Body of pancreas (tissue), 4 donors: ENCODE data around the gene ALPL. TPM values are rescaled to one million over a fixed set of nuclear protein-coding genes. Genes with fewer than 3 reads are reported as not detected.

Experiments
- ATAC-seq: fragments of 150-250 bp; one replicate; pipeline ENCODE4 v1.9.1; 2016
- DNase-seq, 4 donors: peaks; one replicate each; pipeline ENCODE4 v3.0.0-alpha.2; 2019
- H3K27ac ChIP-seq, 4 donors: fragments of 200-600 bp; sonication (generic); 1 replicate in 3 of 4; 2 replicates in 1 of 4; pipeline versions ENCODE4 v1.5.1 to v1.6.1; 2016 to 2019; ENCODE audit warnings: mild to moderate bottlenecking in 1 of 4, mixed read lengths in 1 of 4, moderate library complexity in 1 of 4
- H3K27me3 ChIP-seq, 2 donors: fragments of 200-600 bp; sonication (generic); one replicate each; pipeline ENCODE4 v1.6.0; 2016; ENCODE audit warnings: mild to moderate bottlenecking in 1 of 2
- H3K36me3 ChIP-seq, 2 donors: fragments of 200-600 bp; sonication (generic); replicated peaks in 1 of 2; 2 replicates each; pipeline ENCODE4 v1.5.1; 2016; ENCODE audit warnings: low read depth in 2 of 2; ENCODE audit not compliant: insufficient read depth in 1 of 2
- H3K4me1 ChIP-seq: fragments of 200-600 bp; sonication (generic); one replicate; pipeline ENCODE4 v1.6.0; 2016
- H3K4me3 ChIP-seq, 2 donors: fragments of 200-600 bp; sonication (generic); 1 replicate in 1 of 2; 2 replicates in 1 of 2; pipeline ENCODE4 v1.5.1; 2016 to 2019
- H3K9me3 ChIP-seq, 3 donors: fragments of 200-600 bp; sonication (generic); 1 replicate in 2 of 3; 2 replicates in 1 of 3; pipeline ENCODE4 v1.5.1; 2016
- POLR2A ChIP-seq, 3 donors: fragments of 450-650 bp; IDR thresholded peaks; one replicate each; pipeline ENCODE4 v1.6.1; 2016; ENCODE audit warnings: antibody characterized with exemption in 3 of 3, mild to moderate bottlenecking in 2 of 3
- WGBS, 2 donors: methylation state at CpG; one replicate each; pipeline ENCODE4 v1.1.5; 2017; 5-methylcytosine and 5-hydroxymethylcytosine counted together
- intact Hi-C: fragments of 100-400 bp; cut with DNase I; formaldehyde crosslinking; loops from one replicate; pipeline ENCODE4 v1.15.1; 2023
- total RNA-seq, 2 donors: library from RNA; depleted of rRNA; stranded (reverse); fragments of >200 nt; gene quantifications; one replicate each; pipeline ENCODE4 v1.1.0, GENCODE V29; 2016
- TF ChIP-seq, protein P1 (sequence below), 7 experiments: fragments of 450-650 bp in 4 of 7; fragments of 200-600 bp in 3 of 7; sonication (generic) in 3 of 7; IDR thresholded peaks; one replicate each; pipeline ENCODE4 v1.5.1; 2016 to 2019; ENCODE audit warnings: antibody characterized with exemption in 7 of 7

ALPL gene
- total RNA-seq, 2 donors from 2014 or later, result 3.4 to 10.9 TPM

GRCh38 chr1:21585037-21585436 is 75.8 kb downstream of the ALPL start:
- no peaks in the 10 kb centered on the region for H3K9me3 ChIP-seq
- no peak overlapping the region for H3K4me3 ChIP-seq
- no peaks in the 10 kb centered on the region for H3K27me3 ChIP-seq
- intact Hi-C loops, result no loop called here
- WGBS, 2 donors, result 77 to 78% methylated on average over 9 of the region's 9 CpGs
- no peaks in the 10 kb centered on the region for H3K36me3 ChIP-seq
- H3K27ac ChIP-seq, result peak overlapping the region in 1 of 4 donors; percentile 3
- DNase-seq (no peak), ATAC-seq (no peak)
- TF ChIP-seq POLR2A (IDR thresholded peaks at IDR 0.05), result no peak
- TF ChIP-seq, protein P1, sequence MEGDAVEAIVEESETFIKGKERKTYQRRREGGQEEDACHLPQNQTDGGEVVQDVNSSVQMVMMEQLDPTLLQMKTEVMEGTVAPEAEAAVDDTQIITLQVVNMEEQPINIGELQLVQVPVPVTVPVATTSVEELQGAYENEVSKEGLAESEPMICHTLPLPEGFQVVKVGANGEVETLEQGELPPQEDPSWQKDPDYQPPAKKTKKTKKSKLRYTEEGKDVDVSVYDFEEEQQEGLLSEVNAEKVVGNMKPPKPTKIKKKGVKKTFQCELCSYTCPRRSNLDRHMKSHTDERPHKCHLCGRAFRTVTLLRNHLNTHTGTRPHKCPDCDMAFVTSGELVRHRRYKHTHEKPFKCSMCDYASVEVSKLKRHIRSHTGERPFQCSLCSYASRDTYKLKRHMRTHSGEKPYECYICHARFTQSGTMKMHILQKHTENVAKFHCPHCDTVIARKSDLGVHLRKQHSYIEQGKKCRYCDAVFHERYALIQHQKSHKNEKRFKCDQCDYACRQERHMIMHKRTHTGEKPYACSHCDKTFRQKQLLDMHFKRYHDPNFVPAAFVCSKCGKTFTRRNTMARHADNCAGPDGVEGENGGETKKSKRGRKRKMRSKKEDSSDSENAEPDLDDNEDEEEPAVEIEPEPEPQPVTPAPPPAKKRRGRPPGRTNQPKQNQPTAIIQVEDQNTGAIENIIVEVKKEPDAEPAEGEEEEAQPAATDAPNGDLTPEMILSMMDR (IDR thresholded peaks at IDR 0.05), result no peak
- H3K4me1 ChIP-seq, result peaks cover 13% of the 10 kb centered on the region

- Histone ChIP-seq H3K36me3 (no peaks in the 10 kb centered on the region), H3K27me3 (no peaks in the 10 kb centered on the region), H3K27ac (no peak overlapping the region), H3K9me3 (no peaks in the 10 kb centered on the region), H3K4me3 (no peak overlapping the region), H3K4me1 (peaks cover 25% of the 10 kb centered on the region)
- ATAC-seq (no peak), DNase-seq (no peak)
- TF ChIP-seq POLR2A (IDR thresholded peaks at IDR 0.05), result no peak
- TF ChIP-seq, protein P1 (IDR thresholded peaks at IDR 0.05), result no peak
- intact Hi-C loops, result no loop called here
- 65 to 93% methylated on average over 6 to 12 of the region's 12 CpGs for WGBS, 2 donors
These were observed 77.0 kb downstream of the ALPL start for GRCh38 chr1:21586222-21586621.

DNA sequence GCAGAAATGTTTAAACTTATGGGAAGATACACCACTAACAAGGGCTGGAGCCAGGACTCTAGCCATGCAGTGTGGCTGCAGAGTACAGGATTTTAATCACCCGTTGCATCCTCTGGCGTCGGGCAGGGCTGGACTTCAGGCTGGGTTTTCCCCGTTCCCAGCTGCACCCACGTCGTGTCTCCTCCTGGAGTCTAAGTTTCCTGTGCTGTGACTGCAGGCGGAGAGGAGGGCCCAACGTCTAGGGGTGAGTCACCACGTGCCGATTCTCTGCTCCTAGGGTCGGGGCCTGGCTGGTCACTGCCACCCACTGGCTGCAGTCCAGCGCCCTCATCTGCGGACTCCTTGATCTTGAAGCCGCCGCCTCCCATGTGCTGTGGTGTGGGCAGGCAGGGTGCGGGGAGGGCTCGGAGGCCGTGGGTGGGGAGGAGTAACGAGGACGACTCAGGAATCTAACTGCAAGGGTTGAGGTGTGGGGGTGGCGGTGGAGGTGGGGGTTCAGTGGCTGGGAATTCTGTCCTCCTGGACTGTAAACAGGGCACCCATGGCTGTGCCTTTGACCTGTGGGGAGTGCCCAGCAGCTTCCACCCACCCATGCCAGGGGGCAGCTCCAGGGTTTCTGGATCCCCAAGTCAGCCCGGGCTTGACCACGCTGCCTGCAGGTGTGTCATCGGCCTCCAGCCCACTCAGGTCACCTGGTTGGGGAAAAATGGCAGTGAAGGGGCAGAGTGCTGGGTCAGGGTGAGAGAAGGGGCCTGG is 77.8 kb downstream of the ALPL start:
- 46 to 53% methylated on average over 8 to 24 of the region's 24 CpGs for WGBS, 2 donors
- Histone ChIP-seq H3K27me3 (no peaks in the 10 kb centered on the region), H3K4me1 (peaks cover 26% of the 10 kb centered on the region), H3K9me3 (no peaks in the 10 kb centered on the region), H3K4me3 (no peak overlapping the region), H3K36me3 (no peaks in the 10 kb centered on the region), H3K27ac (peak overlapping the region in 1 of 4 donors; percentile 5)
- peak; percentile 73 for ATAC-seq
- intact Hi-C loops, result no loop called here
- peak; percentile 49 to 85 (median 64) for DNase-seq
- TF ChIP-seq, protein P1 (IDR thresholded peaks at IDR 0.05), result peak in 1 of 7 experiments; percentile 7
- TF ChIP-seq POLR2A (IDR thresholded peaks at IDR 0.05), result no peak

DNA sequence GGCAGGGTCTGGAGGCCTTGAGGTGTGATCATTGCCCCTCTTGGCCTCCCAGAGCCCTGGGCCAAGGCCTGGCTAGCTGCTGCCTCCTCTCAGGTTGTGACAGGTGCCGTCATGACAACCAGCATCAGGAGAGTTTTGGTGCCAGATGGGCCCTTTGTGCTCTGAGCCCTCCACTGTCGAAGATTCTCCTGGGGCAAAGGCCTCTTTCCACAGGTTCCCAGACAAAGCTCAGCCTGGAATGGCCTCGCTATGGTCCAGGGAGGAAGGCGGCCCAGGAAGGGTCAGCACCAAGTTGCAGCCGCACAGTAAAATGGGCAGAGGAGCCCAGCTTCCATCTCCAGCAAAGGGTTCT is 78.4 kb downstream of the ALPL start:
- no peak for TF ChIP-seq POLR2A (IDR thresholded peaks at IDR 0.05)
- TF ChIP-seq, protein P1 (IDR thresholded peaks at IDR 0.05), result no peak
- Histone ChIP-seq H3K9me3 (no peaks in the 10 kb centered on the region), H3K27ac (no peak overlapping the region), H3K4me1 (peaks cover 26% of the 10 kb centered on the region), H3K4me3 (no peak overlapping the region), H3K36me3 (no peaks in the 10 kb centered on the region), H3K27me3 (no peaks in the 10 kb centered on the region)
- ATAC-seq, result no peak
- 87% methylated on average over 5 of the region's 5 CpGs; no CpG with 5 or more reads in 1 of the 2 donors for WGBS, 2 donors
- intact Hi-C loops, result no loop called here
- DNase-seq, result no peak

DNA sequence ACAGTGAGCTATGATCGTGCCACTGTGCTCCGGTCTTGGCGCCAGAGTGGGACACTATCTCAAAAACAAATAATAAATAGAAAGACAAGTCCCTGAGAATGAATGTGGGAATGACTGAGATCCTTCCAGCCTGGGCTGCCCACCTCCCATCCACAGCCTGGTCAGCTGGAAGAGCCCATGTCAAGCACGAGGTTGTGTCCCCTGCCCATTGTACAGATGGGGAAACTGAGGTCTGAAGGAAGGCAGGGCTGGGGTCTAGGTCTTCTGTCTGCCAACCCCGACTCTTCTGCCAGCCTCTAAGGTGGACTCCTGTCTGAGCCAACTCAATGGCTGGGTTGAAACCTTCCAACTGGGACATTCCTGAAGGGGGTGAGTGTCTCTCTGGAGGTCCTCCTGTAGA is 80.4 kb downstream of the ALPL start:
- no peaks in the 10 kb centered on the region for H3K9me3 ChIP-seq
- no peaks in the 10 kb centered on the region for H3K36me3 ChIP-seq
- intact Hi-C loops, result no loop called here
- 66 to 71% methylated on average over 5 of the region's 5 CpGs for WGBS, 2 donors
- ATAC-seq (no peak), DNase-seq (no peak)
- H3K27me3 ChIP-seq, result no peaks in the 10 kb centered on the region
- H3K27ac ChIP-seq, result no peak overlapping the region
- TF ChIP-seq, protein P1 (IDR thresholded peaks at IDR 0.05), result no peak
- TF ChIP-seq POLR2A (IDR thresholded peaks at IDR 0.05), result no peak
- H3K4me3 ChIP-seq, result no peak overlapping the region
- H3K4me1 ChIP-seq, result peaks cover 26% of the 10 kb centered on the region
